Glutamatergic neuron (in vitro differentiated cells): ENCODE measurements around the gene PIGU. TPM values are rescaled to one million over a fixed set of nuclear protein-coding genes. Genes with fewer than 3 reads are reported as not detected.
A peak's percentile ranks its signal among the peaks of the same experiment; 100 is the strongest.

Experiments used
- DNase-seq: peaks from one replicate; pipeline ENCODE4 v3.0.0; 2022
- H3K27ac Mint-ChIP-seq: one replicate; pipeline ENCODE4 v1.8.0; 2020; ENCODE audit warnings: mild to moderate bottlenecking, mixed read lengths, inconsistent platforms; ENCODE audit not compliant: unreplicated experiment
- H3K27me3 Mint-ChIP-seq: one replicate; pipeline ENCODE4 v1.8.0; 2020; ENCODE audit warnings: mild to moderate bottlenecking, moderate library complexity, mixed read lengths, inconsistent platforms; ENCODE audit not compliant: unreplicated experiment
- H3K36me3 Mint-ChIP-seq: one replicate; pipeline ENCODE4 v1.8.0; 2020; ENCODE audit warnings: mild to moderate bottlenecking, mixed read lengths, inconsistent platforms; ENCODE audit not compliant: unreplicated experiment
- H3K4me1 Mint-ChIP-seq: one replicate; pipeline ENCODE4 v1.8.0; 2020; ENCODE audit warnings: mild to moderate bottlenecking, low read depth, mixed read lengths, inconsistent platforms; ENCODE audit not compliant: unreplicated experiment
- H3K4me3 Mint-ChIP-seq: one replicate; pipeline ENCODE4 v1.8.0; 2020; ENCODE audit warnings: mild to moderate bottlenecking, mixed read lengths, inconsistent platforms; ENCODE audit not compliant: unreplicated experiment
- H3K9me3 Mint-ChIP-seq: one replicate; pipeline ENCODE4 v1.8.0; 2020; ENCODE audit warnings: mild to moderate bottlenecking, moderate library complexity, mixed read lengths, inconsistent platforms; ENCODE audit not compliant: unreplicated experiment
- CTCF ChIP-seq: fragments of 200-600 bp; sonication (generic); IDR thresholded peaks from one replicate; pipeline ENCODE4 v1.5.0; 2021; ENCODE audit not compliant: partially characterized antibody, unreplicated experiment
- total RNA-seq: library from RNA; stranded (reverse); fragmentation: NEBNext Ultra II Directional; extraction: Animal tissue kit (Norgen Biotek cat#: 25700); gene quantifications from one replicate; pipeline ENCODE4 v1.2.1, GENCODE V29; 2021; ENCODE audit not compliant: unreplicated experiment

PIGU gene
- total RNA-seq, 1 donor from 2014 or later: 19.4 TPM

- H3K36me3 Mint-ChIP-seq: peaks cover 5% of the 10 kb centered on the region
- H3K4me1 Mint-ChIP-seq: peaks cover 31% of the 10 kb centered on the region
- peaks cover 23% of the 10 kb centered on the region for H3K9me3 Mint-ChIP-seq
- peaks cover 15% of the 10 kb centered on the region for H3K27me3 Mint-ChIP-seq
- peak overlapping the region; percentile 89 for H3K4me3 Mint-ChIP-seq
- no peak for TF ChIP-seq CTCF
- peak; percentile 58 for DNase-seq
- peak overlapping the region; percentile 91 for H3K27ac Mint-ChIP-seq
Observed at GRCh38 chr20:34709831-34710567, 33.1 kb upstream of the PIGU start.

GRCh38 chr20:34709044-34709830, 32.3 kb upstream of the PIGU start:
- TF ChIP-seq CTCF: no peak
- peaks cover 31% of the 10 kb centered on the region for H3K4me1 Mint-ChIP-seq
- peak overlapping the region; percentile 78 for H3K4me3 Mint-ChIP-seq
- DNase-seq: peak; percentile 86
- H3K27me3 Mint-ChIP-seq: peaks cover 19% of the 10 kb centered on the region
- H3K27ac Mint-ChIP-seq: peak overlapping the region; percentile 91
- peaks cover 5% of the 10 kb centered on the region for H3K36me3 Mint-ChIP-seq
- H3K9me3 Mint-ChIP-seq: peaks cover 29% of the 10 kb centered on the region

GRCh38 chr20:34708621-34709043, 31.7 kb upstream of the PIGU start:
- DNase-seq: peak; percentile 65
- Mint-ChIP-seq H3K4me1 (peaks cover 30% of the 10 kb centered on the region), H3K36me3 (peaks cover 5% of the 10 kb centered on the region), H3K27ac (peak overlapping the region; percentile 99), H3K27me3 (peaks cover 20% of the 10 kb centered on the region), H3K4me3 (peak overlapping the region; percentile 98), H3K9me3 (peaks cover 32% of the 10 kb centered on the region)
- peak; percentile 29 for TF ChIP-seq CTCF

GRCh38 chr20:34706912-34707784, 30.3 kb upstream of the PIGU start:
- no peak for TF ChIP-seq CTCF
- Mint-ChIP-seq H3K9me3 (peaks cover 35% of the 10 kb centered on the region), H3K27ac (peak overlapping the region; percentile 99), H3K36me3 (peaks cover 5% of the 10 kb centered on the region), H3K4me1 (peaks cover 33% of the 10 kb centered on the region), H3K27me3 (peaks cover 24% of the 10 kb centered on the region), H3K4me3 (peak overlapping the region; percentile 98)
- DNase-seq: no peak
